CD4-positive, alpha-beta T cell treated with Interleukin-6 at 100 ng/mL for 8 hours (primary cell): Measurements from ENCODE around the gene CNOT1.
A peak's percentile ranks its signal among the peaks of the same experiment; 100 is the strongest.
"Not testable (repeated sequence)": the region's sequence is repeated elsewhere in the genome, so short reads cannot be mapped to it uniquely, and the experiment has no call there.

Source experiments
- DNase-seq: peaks from one replicate; pipeline ENCODE4 v3.0.0-alpha.2; 2020; ENCODE audit warnings: mixed read lengths, low spot score

The CNOT1 gene

GRCh38 chr16:58629733-58630640 lies at the start of gene CNOT1:
Gene CNOT1, minus strand, starts transcription at chr16:58629826. Its CDS starts 30,489 bp downstream, at chr16:58599337.
- DNase-seq = peak; percentile 98

DNA sequence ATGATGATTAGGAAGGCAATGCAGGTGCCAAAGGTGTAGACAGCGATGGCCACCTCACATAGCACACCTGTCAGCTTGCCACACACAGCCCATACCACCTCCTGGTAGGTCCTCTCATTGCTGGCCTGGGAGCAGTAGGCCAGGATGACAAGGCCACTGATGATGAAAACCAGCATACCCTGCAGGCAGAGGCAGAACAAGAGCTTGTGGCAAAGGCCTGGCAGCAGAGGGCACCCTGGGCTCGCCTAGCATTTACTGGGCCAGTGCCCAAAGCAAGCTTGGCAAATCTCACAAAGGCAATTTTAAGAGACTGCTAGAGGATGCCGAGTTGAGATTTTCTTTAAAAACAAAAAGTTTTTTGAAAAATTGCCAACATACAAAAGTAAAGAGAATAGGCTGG lies 49.1 kb upstream of the CNOT1 start:
- no peak for DNase-seq

DNA sequence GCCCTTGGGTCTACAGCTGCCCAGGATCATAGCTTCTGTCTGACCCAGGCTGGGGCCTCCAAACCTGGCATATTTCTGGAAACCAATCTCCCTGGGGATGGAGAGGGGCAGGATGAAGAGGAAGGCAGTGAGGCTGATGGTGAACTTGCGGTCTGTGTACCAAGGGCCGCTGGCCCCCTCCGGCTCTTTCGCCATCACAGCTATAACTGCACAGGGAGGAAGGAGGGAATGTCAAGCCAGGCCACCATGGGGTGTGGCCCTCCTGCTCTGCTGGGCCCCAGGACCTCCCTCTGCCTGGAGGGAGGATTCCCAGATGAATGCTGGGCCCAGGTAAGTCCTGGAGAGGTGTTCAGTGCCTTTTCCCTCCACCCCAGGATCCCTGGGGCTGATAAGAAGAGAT lies 48.6 kb upstream of the CNOT1 start:
- no peak for DNase-seq

- no peak for DNase-seq
Observed at GRCh38 chr16:58670946-58671583, 41.4 kb upstream of the CNOT1 start.

DNA sequence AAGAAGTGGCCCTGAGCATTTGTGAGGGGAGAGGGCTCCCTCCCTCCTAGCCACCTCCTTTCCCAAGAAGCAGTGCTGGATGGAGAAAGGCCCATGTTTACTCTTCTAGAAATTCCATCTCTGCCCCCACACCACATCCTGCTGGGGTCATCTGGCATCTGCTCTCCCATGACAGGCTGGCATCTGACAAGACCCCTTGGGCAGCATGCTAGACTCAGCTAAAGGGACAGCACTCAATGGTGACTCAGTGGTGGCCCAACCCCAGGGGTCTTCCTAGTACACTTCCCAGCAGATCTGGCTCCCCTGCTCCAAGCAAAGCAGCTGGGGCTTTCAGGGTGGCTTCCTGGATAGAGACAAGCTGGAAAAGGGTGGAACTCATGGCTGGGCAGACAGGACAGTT lies 40.6 kb upstream of the CNOT1 start:
- no peak for DNase-seq

DNA sequence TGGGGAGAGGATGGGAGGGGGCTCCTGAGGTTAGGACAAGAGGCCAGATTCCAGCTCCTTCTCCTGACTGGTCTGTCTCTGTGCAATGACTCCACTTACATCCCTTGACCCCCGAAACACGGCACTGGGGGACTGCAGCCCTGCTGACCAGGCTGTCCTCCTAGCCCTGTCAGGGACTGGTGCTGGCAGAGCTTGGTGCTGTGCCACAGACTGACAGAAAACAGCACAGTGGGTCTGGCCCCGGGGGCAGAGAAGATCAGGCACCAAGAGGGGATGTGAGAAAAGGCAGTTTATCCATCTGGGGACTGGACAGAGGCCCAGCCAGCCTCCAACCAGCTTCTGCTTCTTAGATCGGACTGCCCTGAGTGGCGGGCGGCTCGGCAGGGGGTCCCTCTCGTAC lies 35.6 kb upstream of the CNOT1 start:
- no peak for DNase-seq

- DNase-seq = peak; percentile 15
Observed at GRCh38 chr16:58661199-58661830, 31.7 kb upstream of the CNOT1 start.

DNA sequence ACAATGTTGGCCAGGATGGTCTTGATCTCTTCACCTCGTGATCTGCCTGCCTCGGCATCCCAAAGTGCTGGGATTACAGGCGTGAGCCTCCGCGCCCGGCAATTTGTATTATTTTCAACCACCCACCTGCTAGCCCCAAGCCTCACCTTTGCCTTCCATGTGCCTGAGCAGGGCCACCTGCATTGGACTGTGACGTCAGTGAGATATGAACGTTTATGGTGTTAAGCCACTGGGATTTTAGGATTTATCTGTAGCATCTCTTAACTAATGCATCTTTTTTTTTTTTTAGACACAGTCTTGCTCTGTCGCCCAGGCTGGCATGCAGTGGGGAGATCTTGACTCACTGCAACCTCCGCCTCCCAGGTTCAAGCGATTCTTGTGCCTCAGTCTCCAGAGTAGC lies 30.3 kb upstream of the CNOT1 start:
- not testable (repeated sequence) for DNase-seq

DNA sequence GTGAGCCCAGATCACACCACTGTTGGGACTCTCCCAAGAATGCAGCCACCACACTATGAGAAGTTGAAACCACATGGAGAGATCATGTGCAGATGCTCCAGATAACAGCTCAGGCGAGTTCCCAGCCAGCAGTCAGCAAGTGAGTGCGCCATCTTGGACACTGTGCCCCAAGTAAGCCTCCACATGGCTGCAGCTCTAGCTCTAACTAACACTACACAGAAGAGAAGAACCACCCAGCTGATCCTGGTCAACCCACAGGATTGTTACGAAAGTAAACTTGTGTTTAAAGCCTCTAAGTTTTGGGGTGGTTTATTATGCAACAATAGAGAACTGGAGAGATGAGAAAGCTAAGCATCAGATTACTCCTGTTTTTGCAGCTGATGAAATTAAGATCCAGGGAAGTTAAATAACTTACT lies 29.2 kb upstream of the CNOT1 start:
- no peak for DNase-seq

- no peak for DNase-seq
Observed at GRCh38 chr16:58656899-58657298, 27.3 kb upstream of the CNOT1 start.

- DNase-seq = no peak
Observed at GRCh38 chr16:58655215-58655596, 25.6 kb upstream of the CNOT1 start.

DNA sequence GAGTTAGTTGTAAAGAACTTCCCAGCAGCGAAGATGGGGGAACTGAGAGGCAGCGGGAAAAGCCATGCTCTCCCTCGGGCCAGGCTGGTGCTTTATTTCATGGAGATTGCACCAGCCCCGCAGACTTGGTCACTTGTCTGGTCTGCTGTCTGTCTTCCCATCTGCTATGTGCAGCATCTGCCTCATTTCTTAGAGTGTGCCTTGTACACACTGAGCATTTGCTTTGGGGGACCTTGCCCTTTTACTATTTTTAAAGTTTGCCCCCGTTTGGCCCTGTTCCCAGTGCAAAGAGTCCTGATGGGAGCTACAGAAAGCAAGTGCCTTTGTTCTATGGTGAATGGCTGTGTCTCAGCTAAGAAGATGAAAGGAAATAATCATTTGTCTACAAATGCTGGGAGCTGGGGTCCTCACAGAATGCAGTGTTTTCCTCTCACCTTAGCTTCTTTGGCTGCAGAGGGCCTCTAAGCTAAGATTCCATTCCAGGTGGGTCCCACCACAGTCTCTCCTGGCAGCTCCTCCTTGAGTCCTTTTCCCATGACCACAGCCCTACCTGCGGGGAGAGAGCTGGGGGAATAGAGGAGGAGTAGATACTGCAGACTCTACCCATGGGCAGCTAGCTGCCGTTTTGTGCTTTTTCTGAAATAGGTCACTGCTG lies 25.1 kb upstream of the CNOT1 start:
- DNase-seq = no peak

DNA sequence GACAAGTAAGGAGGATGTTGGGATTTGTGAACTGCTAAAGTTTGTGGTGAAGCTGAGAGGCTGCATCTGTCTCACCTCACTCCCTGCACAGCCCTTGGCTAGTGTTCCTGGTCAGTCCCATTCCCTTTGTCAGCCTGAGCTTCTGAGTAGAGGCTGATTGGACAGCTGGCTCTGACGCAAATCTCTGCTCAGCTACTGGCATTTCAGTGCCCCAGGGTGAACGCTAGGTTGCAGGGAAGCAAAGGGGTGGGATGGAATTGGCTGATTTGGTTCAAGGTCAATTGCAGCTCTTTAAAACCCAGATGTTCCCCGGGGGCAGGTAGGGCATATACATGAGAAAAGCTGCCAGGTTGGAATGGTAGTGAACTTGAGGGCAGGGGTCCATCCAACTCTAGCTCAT lies 23.1 kb upstream of the CNOT1 start:
- DNase-seq = no peak

- DNase-seq = no peak
Observed at GRCh38 chr16:58651965-58652348, 22.3 kb upstream of the CNOT1 start.

DNA sequence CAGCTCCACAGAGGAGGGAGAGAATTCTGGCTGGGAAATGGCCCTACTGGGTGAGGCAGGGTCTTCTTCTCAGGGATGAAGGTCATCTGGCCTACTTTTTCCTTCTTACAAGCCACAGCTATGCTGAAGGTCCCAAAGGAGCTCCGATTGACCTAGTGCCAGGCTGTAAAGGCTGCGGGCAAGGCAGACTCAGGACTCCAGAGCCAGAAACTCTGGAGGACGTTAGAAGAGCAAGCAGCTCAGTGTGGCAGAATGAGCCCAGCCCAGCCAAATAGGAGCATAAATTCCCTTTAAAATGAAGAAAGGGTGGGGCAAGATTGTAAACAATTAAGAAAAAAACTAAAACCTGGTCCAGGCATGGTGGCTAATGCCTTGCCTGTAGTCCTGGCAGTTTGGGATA lies 20.1 kb upstream of the CNOT1 start:
- DNase-seq = no peak

- DNase-seq = no peak
Observed at GRCh38 chr16:58647107-58647506, 17.5 kb upstream of the CNOT1 start.

DNA sequence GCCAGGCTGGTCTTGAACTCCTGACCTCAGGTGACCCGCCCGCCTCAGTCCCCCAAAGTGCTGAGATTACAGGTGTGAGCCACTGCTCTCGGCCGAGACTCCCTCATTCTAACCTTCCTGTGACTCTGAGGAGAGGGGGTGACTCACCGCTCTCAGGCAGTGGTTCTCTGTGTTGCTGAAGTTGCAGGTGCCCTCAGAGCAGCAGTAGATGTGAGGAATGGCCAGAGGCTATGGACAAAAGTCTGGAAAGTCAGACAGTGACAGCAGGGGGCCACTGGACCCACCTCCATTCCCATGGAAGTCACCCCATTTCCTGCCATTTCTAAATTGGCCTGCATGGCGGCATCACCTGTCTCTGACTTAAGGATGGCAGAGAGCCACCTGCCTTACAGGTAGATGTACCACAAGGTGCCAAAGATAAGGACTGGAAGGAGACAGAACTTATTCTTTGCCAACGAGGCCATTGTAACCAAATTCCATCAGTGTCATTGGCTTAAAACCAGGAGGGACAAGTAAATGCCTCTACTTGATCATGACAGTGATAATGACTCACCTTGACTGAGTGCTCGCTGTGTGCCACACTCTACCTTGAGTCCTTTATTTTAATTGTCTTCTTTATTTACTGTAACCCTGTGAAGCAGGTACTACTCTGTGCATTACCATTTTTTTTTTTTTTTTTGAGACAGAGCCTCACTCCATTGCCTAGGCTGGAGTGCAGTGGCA lies 15.3 kb upstream of the CNOT1 start:
- no peak for DNase-seq

DNA sequence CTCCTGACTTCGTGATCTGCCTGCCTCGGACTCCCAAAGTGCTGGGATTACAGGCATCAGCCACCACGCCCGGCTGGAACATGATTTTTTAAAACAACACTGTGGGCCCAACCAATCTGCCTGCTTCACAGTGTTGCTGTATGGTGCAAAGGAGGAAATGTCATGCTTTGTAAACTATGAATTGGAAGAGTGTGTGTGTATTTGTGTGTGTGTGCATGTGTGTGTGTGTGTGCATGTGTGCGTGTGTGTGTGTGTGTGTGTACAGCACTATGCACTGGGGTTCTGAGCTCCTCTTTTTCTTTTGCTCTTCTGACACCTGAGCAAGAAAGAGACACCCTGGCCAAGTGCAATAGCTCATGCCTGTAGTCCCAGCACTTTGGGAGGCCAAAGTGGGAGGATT lies 14.5 kb upstream of the CNOT1 start:
- DNase-seq = no peak

DNA sequence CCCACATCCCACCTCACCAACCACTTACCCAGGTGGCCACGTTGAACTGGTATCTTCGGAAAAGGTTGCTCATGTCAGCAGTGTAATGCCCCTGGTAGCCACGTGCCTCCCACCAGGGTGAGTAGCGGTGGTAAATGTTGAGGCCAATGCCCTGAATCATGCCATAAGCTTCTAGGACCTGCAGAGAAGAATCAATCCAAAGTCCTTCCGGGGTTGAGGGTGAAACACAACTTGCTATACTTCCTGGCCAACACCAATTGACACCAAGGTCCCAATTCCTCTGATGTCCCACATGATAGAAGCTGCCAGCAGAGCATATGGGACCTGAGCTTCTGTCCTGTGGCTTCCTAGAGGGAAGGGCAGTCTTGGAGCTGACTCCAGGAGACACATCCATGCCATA lies 11.3 kb upstream of the CNOT1 start:
- DNase-seq = no peak

GRCh38 chr16:58639836-58640235 lies 10.2 kb upstream of the CNOT1 start:
- no peak for DNase-seq

DNA sequence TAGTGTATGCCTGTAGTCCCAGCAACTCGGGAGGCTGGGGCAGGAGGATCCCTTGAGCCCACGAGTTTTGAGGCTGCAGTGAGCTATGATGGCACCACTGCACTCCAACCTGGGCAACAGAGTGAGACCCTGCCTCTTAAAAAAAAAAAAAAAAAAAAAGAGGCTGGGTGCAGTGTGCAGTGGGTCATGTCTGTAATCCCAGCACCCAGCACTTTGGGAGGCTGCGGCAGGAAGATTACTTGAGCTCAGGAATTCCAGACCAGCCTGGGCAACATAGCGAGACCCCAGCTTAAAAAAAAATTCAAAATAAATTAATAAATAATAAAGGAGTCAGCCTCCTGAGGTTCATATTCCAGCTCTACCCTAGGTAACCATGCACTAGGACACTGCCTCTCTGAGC lies 9.6 kb upstream of the CNOT1 start:
- DNase-seq = no peak
